IPS-18a (cell line): ENCODE data around the gene VASN.

Experiments
- H3K27ac ChIP-seq: one replicate; pipeline ENCODE4 v1.5.1; 2013; ENCODE audit warnings: low read length
- H3K27me3 ChIP-seq: one replicate; pipeline ENCODE4 v1.6.1; 2013; ENCODE audit warnings: mild to moderate bottlenecking, low read length; ENCODE audit not compliant: control insufficient read depth, insufficient read depth
- H3K36me3 ChIP-seq: one replicate; pipeline ENCODE4 v1.6.1; 2013; ENCODE audit warnings: low read depth, low read length; ENCODE audit not compliant: control insufficient read depth
- H3K4me1 ChIP-seq: one replicate; pipeline ENCODE4 v1.6.1; 2013; ENCODE audit warnings: low read depth, low read length; ENCODE audit not compliant: control insufficient read depth
- H3K4me3 ChIP-seq: one replicate; pipeline ENCODE4 v1.5.1; 2013; ENCODE audit warnings: low read length
- H3K9ac ChIP-seq: one replicate; pipeline ENCODE4 v1.6.1; 2013; ENCODE audit warnings: mild to moderate bottlenecking, low read length, moderate library complexity
- H3K9me3 ChIP-seq: one replicate; pipeline ENCODE4 v1.6.1; 2013; ENCODE audit warnings: low read depth, low read length; ENCODE audit not compliant: control insufficient read depth

Gene VASN

DNA sequence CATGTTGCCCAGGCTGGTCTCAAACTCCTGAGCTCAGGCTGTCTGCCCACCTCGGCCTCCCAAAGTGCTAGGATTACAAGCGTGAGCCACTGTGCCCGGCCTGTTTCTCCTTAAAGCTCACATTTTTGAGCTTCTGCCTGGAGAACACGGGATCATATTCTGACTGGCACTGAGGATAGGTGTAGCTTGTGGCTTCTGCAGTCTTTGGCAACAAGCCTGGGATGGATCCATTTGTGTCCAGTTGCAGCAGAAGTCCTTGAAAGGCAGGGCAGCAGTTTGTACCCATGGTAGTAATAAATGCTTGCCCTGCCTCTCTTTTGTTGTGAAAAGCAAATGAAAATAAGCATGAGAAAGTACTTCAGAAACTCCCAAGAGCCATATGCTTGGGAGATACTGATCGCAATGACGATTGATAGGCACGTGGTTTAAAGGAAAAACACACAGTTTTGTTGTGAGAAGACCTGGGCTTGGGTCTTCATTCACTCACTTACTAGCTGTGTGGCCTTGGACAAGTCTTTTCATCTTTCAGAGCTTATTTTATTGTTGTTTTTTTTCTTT lies 47.8 kb downstream of the VASN start:
- H3K4me1 ChIP-seq = peaks cover 6% of the 10 kb centered on the region
- H3K9me3 ChIP-seq = no peaks in the 10 kb centered on the region
- peaks cover 5% of the 10 kb centered on the region for H3K27me3 ChIP-seq
- H3K9ac ChIP-seq = no peak overlapping the region
- no peak overlapping the region for H3K4me3 ChIP-seq
- no peak overlapping the region for H3K27ac ChIP-seq
- H3K36me3 ChIP-seq = no peaks in the 10 kb centered on the region

DNA sequence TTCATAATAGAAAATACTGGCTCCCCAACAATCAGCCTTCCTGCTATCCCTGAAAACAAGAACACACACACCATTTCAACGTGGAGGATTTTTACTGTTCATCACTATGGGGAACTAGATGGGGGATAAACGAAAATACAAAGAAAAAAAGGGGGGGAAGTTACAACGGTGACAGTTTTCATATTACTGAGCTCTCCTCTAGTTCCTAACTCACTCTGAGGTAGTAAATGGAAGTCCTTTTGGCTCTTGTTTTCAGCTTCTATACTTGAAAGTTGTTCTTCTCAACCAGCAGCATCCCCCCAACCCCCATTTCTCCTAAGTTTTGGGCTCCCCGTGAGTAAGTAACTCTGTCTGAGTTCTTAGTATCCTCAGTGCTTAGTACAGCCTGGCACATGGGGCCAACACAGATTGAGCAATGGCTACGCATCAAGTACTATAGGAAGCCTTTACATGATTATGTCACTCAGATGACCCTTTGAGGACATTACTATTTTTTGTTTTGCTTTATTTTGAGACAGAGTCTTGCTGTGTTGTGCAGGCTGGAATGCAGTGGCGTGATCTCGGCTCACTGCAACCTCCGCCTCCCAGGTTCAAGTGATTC lies 49.0 kb downstream of the VASN start:
- no peak overlapping the region for H3K27ac ChIP-seq
- H3K27me3 ChIP-seq = peaks cover 5% of the 10 kb centered on the region
- no peak overlapping the region for H3K9ac ChIP-seq
- H3K9me3 ChIP-seq = no peaks in the 10 kb centered on the region
- H3K36me3 ChIP-seq = no peaks in the 10 kb centered on the region
- H3K4me3 ChIP-seq = no peak overlapping the region
- peaks cover 5% of the 10 kb centered on the region for H3K4me1 ChIP-seq

DNA sequence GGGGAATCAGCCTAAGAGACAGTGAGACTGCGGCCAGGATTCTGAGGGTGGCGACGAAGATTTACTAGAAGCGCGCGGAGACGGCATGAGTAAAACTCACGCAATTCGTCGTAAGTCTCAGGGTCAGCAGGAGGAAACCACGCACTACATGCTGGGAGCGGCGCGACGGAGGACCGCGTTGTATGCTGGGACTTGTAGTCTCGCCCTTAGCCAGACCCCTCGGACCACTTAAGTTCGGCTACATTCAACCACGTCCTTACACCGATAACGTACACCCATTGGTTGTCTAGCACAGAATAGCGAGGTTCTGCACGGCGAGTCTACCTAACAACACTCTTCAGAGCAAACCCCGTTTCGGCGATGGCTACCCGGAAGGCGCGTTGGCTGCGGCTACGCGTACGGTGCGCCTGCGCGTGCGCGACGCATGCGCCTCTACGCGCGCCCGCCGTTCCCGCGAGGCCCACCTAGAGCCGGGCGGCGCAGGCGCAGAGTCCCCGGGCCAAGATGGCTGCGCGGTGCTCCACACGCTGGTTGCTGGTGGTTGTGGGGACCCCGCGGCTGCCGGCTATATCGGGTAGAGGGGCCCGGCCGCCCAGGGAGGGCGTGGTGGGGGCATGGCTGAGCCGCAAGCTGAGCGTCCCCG lies 53.9 kb downstream of the VASN start, which contains the start of gene DNAJA3:
Gene DNAJA3 (plus strand): TSS at position 491 of the 643 bp plus-strand sequence. CDS start 14 bp downstream, at position 505.
- peak within 1 kb of the TSS; percentile 79 for H3K4me3 ChIP-seq
- no peaks in the 10 kb centered on the region for H3K27me3 ChIP-seq

DNA sequence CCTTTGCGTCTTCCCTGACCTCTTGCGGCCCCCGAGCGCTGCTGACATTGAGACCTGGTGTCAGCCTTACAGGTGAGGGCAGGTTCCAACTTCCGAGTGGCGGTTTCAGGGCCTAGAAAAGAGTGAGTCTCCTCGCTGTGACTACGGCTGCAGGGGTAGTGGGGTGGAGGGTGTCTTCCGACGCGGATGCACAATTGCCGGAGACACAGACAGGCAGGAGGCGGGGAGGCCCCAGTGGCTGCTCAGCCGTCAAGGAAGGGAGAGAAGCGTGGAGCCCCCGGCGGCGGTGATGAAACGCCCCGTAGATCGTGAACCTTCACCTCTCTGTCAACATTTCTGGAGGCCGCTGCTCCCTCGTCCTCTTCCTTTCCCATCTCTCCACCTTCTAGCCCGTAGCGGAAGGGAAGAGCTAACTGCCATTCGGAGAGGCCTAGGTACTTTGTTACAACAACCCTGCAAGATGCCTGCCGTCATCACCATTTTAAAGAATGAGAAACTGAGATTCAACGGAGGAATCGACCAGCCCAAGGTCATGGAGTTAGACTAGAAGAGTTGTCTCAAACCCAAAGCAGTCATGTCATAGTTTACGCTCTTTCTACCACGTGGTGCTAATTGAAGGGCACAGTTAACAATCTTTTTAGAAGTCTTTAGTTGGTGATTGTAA lies 54.5 kb downstream of the VASN start:
- H3K9ac ChIP-seq = peak overlapping the region; percentile 90
- H3K27ac ChIP-seq = peak overlapping the region; percentile 19
- no peaks in the 10 kb centered on the region for H3K27me3 ChIP-seq

More for the DNA sequence above, 53.9 kb downstream of the VASN start, which contains the start of gene DNAJA3:
- H3K27ac ChIP-seq = peak within 1 kb of the TSS; percentile 85
- H3K9me3 ChIP-seq = no peaks in the 10 kb centered on the region
- peaks cover 2% of the 10 kb centered on the region for H3K36me3 ChIP-seq
- peaks cover 4% of the 10 kb centered on the region for H3K4me1 ChIP-seq
- peak within 1 kb of the TSS; percentile 90 for H3K9ac ChIP-seq

DNA sequence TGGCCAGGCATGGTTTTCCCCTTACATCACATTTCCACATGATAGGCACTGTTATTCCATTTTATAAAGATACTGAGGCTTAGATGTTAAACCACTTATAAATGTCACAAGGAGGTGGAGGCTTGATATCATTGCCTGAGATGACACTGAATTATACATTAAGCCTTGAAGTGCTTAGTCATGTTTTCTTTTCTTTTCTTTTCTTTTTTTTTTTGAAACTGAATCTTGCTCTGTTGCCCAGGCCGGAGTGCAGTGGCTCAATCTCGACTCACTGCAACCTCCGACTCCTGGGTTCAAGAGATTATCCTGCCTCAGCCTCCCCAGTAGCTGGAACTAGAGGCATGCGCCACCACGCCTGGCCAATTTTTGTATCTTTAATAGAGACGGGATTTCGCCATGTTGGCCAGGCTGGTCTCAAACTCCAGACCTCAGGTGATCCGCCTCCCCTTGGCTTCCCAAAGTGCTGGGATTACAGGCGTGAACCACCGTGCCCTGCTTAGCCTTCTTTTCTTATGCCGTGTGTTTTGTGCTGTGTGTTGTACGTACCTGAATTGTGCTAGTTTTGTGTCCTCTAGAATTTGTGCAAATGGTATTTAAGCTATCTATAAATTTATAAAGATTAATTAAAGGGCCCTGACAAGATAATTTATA lies 55.2 kb downstream of the VASN start:
- peak overlapping the region; percentile 79 for H3K4me3 ChIP-seq
- H3K36me3 ChIP-seq = peaks cover 10% of the 10 kb centered on the region
- H3K9me3 ChIP-seq = no peaks in the 10 kb centered on the region
- no peaks in the 10 kb centered on the region for H3K27me3 ChIP-seq
- H3K27ac ChIP-seq = no peak overlapping the region
- H3K9ac ChIP-seq = peak overlapping the region; percentile 90
- peaks cover 4% of the 10 kb centered on the region for H3K4me1 ChIP-seq

More for the DNA sequence above, 54.5 kb downstream of the VASN start:
- H3K9me3 ChIP-seq = no peaks in the 10 kb centered on the region
- H3K4me3 ChIP-seq = peak overlapping the region; percentile 79
- H3K4me1 ChIP-seq = peaks cover 4% of the 10 kb centered on the region
- peaks cover 7% of the 10 kb centered on the region for H3K36me3 ChIP-seq

DNA sequence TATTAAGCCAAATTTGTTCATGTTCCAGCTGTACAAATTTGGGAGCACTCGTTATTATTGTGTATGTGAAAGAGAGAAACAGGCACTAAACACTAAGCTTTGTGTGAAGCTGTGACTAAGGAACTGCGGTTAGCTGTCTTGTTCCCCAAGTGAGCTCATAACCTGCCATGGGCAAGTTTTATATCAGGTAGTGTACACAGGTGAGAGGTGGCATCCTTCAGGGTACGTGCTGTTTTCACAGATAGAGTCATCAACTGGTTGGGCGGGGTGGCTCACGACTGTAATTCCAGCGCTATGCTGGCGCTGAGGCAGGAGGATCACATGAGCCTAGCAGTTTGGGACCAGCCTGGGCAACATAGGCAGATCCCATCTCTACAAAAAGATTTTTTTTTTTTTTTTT lies 56.9 kb downstream of the VASN start:
- Histone ChIP-seq H3K27ac (no peak overlapping the region), H3K9me3 (no peaks in the 10 kb centered on the region), H3K4me3 (no peak overlapping the region), H3K9ac (no peak overlapping the region), H3K36me3 (peaks cover 10% of the 10 kb centered on the region), H3K4me1 (peaks cover 4% of the 10 kb centered on the region), H3K27me3 (no peaks in the 10 kb centered on the region)

- peaks cover 29% of the 10 kb centered on the region for H3K36me3 ChIP-seq
- H3K27me3 ChIP-seq = no peaks in the 10 kb centered on the region
- no peaks in the 10 kb centered on the region for H3K4me1 ChIP-seq
- H3K9me3 ChIP-seq = no peaks in the 10 kb centered on the region
- H3K4me3 ChIP-seq = no peak overlapping the region
- no peak overlapping the region for H3K9ac ChIP-seq
- no peak overlapping the region for H3K27ac ChIP-seq
Measured at GRCh38 chr16:4431023-4431422, 59.4 kb downstream of the VASN start.
